DMS153 treated with DMSO at 0.1 percent for 48 hours (cell line): ENCODE data around the gene CENPP.

Experiments used
- DNase-seq: peaks from one replicate; lab custom pipeline; 2025; ENCODE audit not compliant: unreplicated experiment; lab: John Stamatoyannopoulos, UW

The CENPP gene

DNA sequence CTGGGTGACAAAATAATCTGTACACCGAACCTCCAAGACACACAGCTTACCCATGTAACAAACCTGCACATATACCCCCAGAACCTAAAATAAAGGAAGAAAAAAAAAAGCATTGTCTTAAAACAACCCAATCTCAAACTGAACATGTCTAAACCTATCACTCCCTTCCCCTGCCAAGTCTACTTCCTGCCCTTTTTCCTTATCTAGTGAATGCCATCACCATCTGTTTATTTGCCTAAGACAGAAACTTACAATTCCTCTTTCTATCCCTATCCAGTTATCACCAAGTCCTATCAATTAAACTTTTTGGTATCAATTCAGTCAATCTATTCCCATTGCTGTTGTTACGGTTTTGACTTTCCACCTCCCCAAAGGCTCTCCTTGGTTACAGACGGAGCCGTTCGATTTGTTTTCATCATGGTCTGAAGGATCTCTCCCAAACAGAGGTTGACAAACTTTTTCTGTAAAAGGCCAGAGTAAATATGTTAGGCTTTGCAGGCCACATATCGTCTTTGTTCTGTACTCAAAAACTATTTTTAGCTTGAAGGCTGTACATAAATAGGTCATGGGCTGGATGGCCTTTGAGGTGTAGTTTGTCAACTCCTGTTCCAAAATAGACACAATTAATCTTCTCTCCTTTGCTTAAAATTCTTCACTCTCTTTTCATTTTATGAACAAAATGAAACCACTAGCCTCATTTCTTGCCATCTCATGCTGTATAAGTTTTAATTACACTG is 12.7 kb upstream of the CENPP start:
- DNase-seq: no peak

DNA sequence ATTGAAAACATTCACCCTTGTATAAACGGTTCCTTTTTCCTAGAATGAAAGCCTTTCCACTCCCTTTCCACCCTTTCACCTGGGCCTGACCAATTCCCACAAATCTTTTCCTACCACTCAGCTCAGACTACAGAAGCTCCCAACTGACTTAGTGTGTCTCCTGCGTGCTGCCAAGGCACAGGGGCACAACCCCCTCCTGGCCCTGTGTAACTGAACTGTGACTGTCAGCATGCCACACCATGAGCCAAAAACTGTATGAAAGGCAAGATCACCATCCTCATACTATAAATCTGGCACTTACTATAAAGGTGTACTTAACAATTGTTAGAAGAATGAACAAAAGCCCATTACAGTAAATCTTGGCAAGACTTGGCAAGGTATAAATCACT is 12.1 kb upstream of the CENPP start:
- DNase-seq: no peak

DNA sequence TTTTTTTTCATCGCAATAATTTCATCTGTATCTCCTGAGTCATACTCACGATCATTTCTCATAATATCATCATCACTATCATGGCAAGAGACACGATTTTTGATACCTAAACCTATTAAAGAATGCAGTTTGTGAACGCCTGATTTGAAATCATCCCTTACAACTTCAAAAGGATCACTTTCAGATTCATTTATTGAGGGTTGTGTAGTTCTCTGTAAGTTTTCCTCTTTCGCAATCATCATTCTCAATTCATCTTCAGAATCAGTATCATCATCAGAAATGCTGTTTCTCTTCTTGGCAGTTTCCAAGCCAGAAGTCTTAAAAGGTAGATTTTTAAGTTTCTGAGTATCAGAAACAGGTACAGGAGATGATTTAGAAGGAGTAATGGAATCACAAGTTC is 10.3 kb upstream of the CENPP start:
- DNase-seq: no peak

DNA sequence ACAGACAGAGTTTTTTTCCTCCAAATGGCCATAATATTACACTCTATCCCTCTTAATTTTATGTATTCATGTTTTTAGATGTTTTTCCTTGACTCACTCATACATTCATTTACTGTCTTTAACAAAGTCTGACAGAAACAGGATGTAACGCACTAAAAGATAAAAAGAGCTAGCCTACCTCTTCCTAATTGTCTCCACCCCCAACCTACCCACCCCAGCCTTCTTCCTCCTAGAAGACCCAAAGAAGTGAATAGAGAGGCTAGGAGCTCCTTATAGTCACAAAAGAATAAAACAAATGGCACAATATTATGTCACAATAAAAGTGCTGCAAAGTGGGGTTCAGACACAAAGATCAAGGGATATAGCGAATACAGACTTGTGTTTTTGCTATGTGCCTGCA is 1.3 kb upstream of the CENPP start:
- DNase-seq: no peak

DNA sequence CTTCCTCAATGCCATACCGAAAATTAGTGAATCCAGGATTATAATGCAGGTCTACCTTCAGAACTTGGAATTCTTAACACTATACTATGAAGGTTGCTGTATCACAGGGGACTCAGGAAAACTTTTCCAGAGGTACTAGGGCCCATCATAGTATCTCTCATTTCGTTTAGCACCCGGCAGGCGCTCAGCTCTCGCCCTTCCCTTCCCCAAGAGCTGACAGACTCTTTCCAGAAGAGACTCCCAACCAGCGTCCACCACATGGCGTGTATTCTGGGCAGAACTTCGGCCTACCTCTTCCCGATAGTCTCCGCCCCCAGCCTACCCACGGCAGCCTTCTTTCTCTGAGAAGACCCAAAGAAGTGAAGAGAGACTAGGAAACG is 874 bp upstream of the CENPP start:
- no peak for DNase-seq

DNA sequence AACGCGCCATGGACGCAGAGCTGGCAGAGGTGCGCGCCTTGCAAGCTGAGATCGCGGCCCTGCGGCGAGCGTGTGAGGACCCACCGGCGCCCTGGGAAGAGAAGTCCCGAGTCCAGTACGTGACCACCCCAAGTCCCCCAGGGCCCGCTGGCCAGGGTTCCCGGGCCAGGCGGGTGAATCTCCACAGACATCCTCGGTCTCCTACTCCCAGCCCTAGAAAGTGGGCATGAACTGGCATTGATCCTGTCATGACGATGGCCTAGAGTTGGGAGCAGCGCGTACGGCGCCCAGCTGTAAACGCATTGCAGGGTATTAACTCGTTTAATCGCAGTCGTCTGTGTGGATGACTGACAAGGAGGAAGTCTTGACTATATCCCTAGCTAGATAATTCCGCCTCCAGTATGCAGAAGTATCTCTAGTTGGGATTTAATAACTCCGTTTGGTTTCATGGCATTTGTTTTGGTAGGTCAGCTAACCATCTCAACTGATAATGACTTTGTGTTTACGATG is 293 bp downstream of the CENPP start:
- DNase-seq: no peak

DNA sequence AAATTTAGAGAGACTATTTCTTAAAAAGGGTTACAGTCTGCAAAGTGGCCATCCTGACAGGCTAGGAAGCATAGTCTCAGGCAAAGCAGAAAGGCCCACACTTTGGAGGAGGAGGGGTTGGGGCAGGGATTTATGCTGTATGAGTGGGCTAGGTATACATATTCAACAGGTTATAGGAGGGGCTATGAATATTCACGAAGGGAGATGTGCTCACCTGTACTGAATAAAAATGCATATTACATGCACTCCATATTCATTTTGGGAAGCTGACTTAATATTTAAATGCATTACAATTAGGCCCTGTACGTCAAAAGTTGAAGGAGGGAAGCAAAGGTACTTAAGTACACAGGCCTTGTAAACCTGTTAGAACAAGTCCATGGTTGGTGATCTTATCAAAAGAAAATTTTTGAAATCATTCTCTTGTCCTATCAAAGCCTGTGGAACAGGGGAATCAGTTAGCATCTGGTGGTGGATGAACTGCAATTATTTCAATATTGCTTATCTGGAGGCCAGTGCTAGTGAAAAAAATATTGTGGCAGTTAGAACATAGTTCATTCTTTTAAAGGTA is 1.6 kb downstream of the CENPP start:
- DNase-seq: no peak

DNA sequence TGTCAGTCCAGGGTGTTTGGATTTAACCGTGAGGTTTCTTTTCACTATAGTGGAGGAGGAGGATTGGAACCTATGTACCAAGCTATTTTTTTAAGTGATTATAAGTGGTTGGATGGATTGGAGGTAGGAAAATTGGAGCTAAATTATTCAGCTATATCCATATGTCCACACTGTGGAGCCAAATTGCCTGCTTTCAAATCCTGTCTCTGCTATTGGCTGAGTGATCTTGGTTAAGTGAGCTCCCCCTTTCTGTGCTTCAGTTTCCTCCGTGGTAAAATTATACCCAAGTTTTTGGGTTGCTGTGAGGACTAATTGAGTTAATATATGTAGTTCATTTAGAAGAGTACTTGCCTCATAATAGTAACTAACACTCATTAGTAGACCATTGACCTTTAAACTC is 2.5 kb downstream of the CENPP start:
- no peak for DNase-seq

DNA sequence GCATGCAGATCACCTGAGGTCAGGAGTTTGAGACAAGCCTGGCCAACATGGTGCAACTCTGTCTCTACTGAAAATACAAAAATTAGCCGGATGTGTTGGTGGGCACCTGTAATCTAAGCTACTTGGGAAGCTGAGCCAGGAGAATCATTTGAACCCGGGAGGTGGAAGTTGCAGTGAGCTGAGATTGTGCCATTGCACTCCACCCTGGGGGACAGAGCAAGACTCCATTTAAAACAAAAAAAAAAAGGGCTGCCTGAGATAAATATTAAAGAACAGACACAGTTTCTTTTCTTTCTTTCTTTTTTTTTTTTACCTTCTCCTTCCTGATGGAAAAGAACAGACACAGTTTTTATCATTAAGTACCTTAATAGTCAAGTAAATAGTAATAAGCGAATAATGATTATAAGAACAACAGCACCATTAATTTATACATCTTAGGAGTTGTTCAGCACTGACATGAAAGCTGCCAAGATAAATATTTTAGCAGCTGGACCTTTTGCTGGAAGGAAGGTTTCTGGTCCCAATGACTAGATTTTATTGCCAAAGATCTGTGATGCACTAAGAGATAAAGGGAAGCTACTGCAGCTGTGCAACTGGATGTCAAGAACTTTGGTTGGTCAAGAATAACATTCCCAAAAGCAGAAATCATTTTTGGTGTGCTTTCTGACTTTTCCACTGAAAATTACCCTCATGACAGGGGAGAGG is 7.0 kb downstream of the CENPP start:
- DNase-seq: no peak

DNA sequence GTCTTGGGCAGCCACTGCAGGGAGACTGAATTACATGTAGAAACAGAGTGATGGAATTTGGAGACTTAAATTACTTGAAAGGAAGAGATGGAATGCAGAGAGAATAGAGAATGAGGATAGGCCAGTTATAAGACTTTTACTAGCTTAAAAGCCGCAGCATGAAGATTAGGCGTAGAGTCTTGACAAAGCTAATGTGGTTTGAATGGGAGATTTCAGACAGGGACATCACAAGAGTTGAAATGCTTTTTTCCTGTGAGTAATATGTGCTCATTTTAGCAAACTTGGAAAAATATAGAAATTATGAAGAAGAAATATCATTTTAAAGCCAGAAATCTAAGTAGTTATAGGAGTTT is 7.5 kb downstream of the CENPP start:
- DNase-seq: no peak

DNA sequence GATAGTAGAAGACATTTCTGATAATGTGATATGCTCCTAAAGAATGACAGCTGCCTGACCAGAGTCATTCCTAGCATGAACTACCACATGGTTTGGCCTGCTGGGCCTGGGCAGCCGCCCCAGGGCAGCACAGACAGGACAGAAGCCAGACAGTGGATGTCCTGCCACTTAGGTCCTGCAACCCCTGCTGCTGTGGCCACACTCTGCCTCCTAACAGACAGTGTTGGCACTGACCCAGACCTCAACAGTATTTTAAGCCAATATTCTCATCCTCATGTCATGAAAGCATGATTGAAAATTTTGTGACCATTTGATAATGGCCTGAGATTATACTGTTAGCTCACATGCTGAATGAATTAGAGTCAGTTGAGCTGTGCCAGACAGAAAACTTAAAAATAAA is 15.8 kb downstream of the CENPP start:
- DNase-seq: no peak

DNA sequence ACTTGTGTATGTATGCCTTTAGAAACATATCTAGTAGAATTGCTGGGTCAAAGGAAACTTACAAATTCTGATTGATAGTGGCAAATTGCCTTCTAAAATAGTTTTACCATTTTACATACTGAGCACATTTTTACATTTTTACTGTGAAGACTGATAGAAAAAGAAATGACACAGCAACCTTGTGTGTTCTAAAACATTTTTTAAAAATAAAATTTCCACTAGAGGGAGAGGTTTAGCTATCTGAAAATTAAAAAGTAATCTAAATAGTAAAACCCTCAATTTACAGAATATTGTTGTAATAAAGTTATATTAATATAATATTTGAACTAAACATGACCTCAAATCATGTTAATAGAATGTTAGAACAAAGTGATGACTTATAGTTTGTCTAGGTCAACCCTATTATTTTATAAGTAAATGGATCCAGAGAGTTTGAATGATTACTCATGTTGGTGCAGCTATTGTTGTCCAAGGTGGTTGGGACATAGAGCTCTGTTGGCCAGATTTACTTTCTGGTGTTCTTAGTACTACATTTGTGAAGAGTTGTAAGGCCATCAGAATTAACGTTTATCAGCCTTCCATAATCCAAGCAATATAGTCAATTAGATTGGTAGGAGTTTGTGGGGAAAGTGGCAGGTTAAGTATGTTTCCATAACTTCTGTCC is 17.2 kb downstream of the CENPP start:
- DNase-seq: no peak

DNA sequence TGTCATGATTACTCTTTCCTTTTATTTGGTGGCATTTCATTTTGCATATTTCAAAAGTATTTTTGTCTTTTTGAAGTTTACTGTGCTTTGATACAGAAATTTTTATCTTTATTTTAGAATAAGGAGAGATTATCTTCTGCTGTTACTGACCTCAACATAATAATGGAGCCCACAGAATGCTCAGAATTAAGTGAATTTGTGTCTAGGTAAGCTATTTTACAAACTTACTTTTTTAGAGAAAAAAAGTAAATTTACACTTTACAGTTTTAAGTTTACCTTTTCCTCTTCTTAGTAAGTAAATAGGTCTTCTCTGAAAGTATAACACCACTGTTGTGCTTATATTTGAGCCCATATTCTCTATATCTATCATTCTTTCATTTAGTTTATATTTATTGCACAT is 19.8 kb downstream of the CENPP start:
- no peak for DNase-seq

DNA sequence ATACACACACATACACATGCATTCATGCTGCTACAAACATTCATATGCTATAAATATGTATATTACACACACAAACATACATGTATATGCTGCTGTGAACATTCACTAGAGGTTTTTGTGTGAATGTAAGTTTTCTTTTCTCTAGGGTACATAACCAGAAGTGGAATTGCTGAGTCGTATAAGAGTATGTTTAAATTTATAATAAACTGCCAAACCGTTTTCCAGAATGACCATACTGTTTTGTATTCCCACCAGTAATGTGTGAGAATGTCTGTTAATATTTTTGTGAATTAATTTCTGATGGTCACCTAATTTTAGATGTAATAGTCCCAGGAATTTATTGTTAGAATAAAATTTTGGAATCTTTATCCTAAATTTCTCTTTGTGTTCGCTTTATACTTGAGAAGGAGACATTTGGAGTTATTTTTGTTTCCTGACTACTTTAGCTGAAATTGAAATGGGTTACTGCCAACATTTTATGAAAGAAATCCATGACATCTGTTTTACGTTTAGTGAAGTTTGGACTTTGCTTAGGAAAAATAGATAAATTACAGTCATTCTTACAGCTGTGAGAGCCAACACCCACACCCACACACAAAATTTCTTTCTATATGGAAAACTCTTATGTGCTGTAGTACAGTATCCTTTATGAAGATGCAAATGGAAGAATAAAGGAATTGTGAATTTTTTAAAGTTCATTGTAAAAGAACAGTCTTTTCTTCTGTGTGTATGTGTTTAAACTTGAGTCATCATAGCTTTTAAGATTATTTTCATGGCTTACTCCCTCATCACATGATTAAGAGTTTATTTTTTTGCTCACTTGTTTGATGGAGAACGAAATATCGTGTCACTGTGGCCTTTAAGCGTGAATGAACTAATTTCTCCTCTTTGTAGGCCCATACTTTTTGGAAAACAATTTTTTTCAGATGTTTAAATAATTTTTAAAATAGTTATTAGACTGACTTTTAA is 24.3 kb downstream of the CENPP start:
- DNase-seq: no peak

DNA sequence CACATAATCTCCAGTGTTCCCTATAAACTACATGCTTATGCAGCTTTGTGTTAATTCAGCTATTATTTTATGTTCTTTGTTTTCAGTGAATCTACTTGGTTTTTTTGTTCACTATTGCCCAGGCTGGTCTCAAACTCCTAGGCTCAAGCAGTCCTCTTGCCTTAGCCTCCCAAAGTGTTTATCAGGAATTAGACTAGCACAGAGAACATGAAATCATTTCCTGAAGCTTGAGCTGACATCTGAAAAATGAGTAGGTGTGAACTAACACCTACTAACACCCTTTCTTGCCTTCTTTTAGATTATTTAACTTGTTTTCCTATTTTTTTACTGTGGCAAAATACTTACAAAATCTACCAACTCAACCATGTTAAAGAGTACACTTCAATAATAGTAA is 25.0 kb downstream of the CENPP start:
- no peak for DNase-seq

DNA sequence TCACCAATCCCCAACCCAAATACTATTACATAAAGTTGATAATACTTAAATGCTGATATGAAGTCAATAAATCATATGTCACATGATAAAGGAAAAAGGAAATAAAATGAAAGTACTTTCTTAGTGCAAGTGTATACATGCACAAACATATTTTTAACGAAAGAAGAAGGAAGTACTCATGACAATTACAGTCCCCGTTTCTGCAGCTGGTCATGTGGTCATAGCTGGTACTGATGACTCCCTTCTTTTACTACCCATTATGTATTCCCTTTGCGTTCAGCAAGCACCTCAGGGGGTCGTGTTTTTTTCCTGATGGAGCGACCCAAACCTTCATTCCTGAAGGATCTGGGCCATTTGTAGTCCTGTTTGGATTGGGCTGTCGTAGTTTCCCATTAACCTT is 27.3 kb downstream of the CENPP start:
- DNase-seq: no peak

DNA sequence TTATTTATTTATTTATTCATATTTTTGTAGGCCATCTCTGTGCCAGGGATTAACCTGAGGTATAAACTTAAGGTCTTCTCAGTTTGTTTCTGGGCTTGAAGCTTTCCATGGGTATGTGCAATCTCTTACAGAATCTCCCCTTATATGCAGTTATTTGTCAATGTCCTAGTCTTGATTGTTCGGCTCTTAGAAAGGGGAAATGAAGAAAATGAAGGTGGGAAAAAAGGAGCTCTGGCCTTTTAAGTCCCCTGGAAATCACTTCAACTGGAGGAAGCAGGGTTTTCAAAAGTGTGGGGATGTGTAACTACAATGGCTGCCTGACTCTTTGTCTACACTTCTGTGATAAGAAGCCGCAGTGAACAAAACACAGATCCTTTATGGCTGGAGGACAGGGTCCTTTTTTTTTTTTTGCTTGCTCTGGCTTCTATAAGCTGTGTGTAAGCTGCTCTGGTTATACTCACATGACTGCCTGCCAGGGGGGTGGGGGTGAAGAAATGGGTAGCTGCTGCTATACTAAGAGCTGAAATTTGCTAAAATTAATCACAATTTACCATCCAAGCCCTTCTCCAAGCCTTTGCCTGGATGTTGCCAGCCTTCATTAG is 33.7 kb downstream of the CENPP start:
- DNase-seq: no peak

DNA sequence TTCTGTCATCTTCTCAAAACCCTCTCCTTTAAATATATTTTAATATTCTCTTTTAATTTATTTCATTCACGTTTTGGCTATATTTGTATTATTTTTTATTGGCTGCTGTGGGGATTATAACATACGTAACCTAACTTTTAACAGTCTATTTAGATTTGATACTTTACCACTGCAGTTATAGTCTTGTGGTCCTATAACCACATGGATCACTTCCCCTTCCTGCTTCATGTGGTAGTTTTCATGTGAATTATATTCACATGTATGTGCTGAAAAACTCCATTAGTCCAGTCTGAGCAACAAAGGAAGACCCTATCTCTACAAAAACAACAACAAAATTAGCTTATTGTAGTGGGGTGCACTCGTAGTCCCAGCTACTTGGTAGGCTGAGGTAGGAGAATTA is 34.3 kb downstream of the CENPP start:
- no peak for DNase-seq

DNA sequence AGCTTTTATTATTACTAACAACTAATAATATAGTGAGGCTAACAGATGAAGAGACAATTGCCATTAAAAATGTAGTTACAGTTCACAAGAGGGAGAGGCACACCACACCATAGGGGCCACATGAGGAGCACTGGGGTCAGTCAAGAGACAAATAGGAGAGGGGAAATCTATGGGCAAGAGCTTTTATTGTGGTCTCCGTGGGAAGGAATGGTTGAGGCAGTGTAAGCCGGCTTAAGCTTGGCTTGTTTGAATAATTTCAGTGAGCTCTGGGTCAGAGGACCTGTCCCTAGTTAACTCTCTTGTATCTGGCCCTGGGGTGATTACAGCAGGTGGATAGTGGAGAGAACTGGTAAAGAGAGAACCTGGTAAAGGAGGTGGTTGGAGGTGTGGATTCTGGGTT is 43.3 kb downstream of the CENPP start:
- no peak for DNase-seq

DNA sequence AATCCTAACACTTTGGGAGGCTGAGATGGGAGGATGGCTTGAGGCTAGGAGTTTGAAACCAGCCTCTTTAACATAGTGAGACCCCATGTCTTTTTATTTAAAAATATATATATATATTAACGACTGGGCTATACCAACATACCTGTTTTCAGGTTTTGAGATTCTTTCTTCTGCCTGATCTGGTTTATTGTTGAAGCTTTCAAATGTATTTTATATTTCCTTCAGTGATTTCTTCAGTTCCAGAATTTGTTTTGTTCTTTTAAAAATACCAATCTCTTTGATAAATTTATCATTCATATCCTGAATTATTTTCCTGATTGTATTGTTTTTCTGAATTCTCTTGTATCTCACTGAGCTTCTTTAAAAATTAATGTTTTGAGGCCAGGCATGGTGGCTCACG is 47.4 kb downstream of the CENPP start:
- no peak for DNase-seq
